Head of caudate nucleus (tissue), 42 donors: ENCODE results near the gene FAM168A.
A peak's percentile ranks its signal among the peaks of the same experiment; 100 is the strongest.

Source experiments
- DNase-seq, 42 donors: peaks; one replicate each; pipeline versions ENCODE4 v3.0.0 to v3.0.0-alpha.2; 2020 to 2021; ENCODE audit warnings: mixed read lengths in 7 of 42
- intact Hi-C: fragments of 100-400 bp; cut with DNase I; formaldehyde crosslinking; loops from one replicate; pipeline ENCODE4 v1.15.0; 2022

The FAM168A gene

DNA sequence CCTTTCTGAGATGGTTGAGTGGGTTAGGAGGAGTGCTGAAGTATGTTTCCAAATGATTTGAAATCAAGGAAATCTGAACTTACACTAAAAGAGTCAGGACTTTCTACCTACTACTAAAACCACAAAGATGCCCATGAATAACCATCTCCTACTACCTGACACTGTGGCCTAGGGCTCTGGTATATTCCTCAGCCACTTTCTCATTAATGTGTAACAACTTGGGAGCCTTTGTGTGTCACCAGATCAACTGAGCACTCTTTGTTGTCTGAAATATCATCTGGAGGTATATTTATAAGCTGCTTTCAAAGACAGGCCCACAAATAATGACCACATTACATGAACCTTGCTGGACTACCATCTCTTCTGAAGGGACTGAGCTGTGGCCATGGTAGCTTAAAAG, 177.8 kb downstream of the FAM168A start:
- DNase-seq: no peak
- intact Hi-C loops: no loop called here

DNA sequence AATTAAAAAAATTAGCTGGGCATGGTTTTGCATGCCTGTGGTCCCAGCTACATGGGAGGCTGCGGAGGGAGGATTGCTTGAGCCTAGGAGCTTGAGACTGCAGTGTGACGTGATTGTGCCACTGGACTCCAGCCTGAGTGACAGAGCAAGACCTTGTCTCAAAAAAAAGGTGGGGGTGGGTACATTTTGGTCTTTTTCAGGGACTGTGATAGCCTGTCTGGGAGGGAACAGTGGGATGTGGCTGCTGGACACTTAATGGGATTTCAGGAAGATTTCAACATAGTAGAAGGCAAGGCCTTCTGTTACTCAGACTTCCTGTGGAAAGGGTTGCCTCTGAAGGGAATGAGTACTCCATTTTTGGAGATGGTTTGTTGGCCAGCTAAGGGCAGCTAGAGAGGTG, 181.1 kb downstream of the FAM168A start:
- intact Hi-C loops: no loop called here
- DNase-seq: no peak

DNA sequence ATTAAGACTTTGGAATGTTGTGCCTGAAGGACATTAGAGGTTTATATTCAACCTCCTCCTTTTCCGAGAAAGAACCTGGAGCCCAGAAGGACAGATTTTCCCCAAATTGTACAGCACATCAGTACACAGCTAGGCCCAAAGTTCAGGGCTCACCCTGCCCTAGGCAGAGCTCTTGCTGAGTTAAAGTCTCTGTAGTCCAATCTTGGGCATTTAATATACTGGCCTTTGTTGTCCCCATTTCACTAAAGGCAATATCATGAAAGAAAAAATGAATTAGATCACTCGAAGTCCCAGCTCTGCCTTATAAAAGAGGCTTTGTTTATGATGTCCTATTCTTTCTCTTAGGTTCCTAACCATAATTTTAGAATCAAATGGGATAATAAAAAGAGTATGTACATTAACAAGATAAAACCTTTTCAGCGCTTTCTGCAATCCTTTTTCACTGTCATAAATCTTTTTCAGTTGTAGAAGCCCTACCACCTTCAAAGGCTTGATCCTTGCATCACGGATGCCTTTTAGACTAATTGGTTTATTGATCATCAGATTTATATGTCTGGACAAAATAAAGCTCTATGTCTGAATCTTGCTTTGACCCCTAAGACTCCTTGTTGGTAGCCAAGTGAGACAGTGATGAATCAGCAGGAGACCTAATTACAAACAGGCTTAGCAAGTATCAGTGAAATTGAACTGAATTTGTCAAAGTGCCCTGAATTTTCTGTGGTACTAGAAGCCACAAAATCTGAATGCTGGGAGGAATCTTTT, 181.9 kb downstream of the FAM168A start:
- intact Hi-C loops: no loop called here

DNA sequence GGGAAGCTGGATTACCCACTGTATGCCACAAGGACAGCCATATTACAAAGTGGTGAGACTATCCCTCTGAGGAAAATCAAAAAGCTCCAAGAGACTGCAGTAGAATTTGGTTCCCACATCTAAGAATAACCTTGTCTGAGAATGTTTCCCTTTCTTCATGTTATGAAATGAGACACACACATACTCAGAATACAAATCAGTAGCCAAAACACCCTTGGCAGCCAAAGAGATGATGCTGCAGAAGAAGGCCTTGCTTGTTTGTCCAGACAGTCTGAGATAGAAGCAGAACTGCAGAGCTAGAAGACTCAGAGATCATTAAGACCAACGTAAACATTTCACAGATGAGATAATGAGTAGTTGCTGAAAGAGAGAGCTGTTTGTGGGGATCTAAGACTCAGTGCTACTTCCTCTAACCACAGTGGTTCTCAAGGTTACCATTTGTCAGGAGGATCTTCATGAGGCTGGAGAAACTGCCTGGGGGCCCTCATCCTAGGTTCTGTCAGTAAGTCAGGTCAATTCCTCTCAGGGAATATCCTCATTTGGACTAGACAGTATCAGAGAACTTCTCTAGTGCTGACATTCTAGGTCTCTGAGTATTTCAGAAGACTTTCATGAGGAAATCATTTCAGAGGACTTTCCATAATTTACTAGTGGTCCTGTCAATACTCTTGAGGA, 182.8 kb downstream of the FAM168A start:
- intact Hi-C loops: no loop called here
- peak in 9 of 42 donors; percentile 17 to 66 (median 40) for DNase-seq

More for the DNA sequence above, 181.9 kb downstream of the FAM168A start:
- DNase-seq: no peak

DNA sequence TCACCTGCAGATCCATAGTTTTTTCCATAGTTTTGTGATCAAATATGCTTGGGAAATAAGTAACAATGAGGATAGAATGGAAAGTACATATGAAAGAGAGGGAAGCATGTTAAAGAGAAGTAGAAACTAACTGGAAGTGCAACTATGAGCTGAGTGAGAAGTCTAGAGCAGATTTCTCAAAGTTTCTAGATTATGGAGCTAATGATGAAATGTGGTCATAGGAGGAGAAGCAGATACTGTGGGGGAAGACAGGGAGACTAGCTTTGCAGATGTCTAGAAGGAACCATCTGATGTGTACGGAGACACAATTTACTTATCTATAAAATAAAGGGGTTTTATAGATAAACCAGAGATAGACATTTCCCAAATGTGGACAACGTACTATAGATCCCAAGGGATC, 184.7 kb downstream of the FAM168A start:
- intact Hi-C loops: no loop called here

DNA sequence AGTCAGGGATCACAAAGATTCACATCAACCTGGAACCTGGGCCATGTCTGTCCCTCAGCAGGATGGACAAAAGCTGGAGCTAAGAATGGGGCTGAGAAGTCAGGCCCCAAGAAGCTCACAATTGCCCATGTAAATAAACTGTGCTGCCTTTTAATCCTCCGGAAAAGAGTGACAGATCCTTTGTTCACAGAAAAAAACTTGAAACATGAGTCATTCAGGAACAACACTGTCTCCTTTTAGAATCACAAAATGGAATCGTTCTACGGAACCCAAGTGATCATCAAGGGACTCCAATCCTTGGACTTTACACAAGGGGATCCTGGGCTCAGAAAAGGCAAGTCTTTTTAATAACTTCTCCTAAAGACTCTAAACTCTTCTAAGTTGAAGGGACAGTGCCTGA, 185.6 kb downstream of the FAM168A start:
- DNase-seq: no peak
- intact Hi-C loops: no loop called here

More for the DNA sequence above, 184.7 kb downstream of the FAM168A start:
- no peak for DNase-seq

DNA sequence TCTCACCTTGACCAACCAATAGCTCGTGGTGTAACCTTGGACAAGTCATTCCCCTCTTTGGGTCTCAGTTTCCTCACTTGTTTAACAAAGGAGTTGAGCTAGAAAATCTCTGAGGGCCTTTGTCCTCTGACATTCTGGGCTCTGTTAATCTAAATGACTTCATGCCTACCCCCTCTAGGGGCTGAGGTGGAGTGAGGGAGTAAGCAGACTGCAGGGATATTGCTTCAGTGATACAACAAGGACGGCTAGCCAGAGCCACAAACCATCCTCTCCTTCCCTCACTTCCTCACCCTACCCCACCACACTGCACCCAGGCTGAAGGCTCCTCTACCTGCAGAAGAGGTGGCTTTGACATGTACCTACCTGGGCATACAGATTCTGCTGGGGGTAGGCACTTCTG, 186.9 kb downstream of the FAM168A start:
- intact Hi-C loops: no loop called here
- DNase-seq: no peak

DNA sequence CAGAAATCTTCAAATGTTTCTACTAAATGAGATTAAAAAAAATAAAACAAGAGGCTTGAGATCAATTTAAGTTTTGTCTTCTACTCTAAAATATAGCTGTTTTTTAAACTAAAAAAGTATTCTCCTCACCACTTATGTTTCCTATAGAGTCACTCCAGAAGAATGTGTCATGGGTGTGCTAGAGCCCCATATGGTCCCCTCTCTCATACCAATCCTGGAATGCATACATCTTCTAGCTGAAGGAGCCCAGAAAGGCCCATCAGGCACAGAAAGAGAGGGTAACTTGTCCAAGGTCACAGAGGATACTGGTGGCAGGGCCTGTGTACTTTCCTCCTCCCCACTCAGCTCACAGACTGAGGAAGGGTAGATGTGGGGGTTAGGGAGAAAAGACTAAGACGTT, 187.3 kb downstream of the FAM168A start:
- no peak for DNase-seq
- intact Hi-C loops: no loop called here

DNA sequence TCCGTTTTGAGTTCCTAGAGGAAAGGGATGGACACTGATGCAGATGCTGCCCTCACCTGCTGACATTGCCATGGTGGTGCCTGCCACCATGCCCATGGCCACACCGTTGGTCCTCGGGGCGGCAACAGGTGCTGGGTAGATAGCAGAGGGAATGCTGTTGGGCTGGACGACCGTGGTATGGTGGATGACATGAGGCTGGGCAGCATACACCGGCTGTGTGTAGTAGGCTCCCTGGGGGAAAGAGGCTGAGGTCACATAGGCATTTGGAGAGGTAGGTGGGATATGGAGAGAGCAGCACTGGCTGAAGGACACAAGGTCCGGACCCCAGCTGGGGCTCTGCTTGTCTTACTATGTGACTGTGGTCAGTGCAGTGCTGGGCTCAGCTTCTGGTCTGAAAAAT, 188.5 kb downstream of the FAM168A start:
- DNase-seq: peak in 2 of 42 donors; percentile 12 to 32
- intact Hi-C loops: loop anchor here (10.0 kb wide), 1 partner anchor 185 kb away; the partner anchor contains the start of gene FAM168A

DNA sequence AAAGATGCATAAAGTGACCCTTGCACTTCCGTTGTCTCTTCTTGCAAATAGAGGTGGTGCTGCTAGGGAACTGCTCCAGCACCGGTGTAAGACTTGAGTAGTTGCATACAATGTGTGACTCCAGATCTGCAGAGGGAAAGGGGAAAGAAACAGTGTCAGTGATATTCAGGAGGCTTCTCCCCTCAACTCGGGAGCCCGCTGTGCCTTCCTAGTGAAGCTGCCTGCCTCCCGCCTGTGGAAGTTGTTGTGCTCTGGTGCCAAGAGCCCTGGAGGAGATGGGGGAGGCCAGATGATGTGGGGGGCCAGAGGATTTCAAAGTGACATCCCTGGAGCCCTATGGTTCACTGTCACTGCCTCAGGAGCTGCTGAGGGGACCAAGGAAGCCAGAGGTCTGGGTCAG, 191.3 kb downstream of the FAM168A start:
- intact Hi-C loops: loop anchor here (10.0 kb wide), 1 partner anchor 188 kb away; the partner anchor contains the start of gene FAM168A
- peak in 2 of 42 donors; percentile 14 to 25 for DNase-seq

DNA sequence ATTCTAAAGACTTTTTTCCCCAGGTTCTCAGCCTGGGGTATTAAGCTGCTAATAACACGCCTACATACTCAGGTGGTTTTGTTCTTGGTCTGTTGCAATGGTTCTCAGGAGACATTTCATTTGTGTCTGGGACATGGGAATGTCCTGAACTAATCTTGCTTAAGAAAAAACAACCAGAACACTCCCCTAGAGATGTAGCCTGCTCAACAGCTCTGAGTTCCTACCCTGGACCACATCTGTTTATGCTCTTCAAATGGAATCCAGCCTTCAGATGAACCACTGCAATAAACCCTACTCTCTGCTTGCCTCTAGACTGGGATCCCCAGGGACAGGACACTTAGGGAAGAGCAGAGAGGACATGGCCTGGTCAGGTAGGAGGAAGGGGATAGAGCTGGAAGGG, 191.8 kb downstream of the FAM168A start:
- no peak for DNase-seq
- intact Hi-C loops: loop anchor here (10.0 kb wide), 1 partner anchor 189 kb away; the partner anchor contains the start of gene FAM168A

DNA sequence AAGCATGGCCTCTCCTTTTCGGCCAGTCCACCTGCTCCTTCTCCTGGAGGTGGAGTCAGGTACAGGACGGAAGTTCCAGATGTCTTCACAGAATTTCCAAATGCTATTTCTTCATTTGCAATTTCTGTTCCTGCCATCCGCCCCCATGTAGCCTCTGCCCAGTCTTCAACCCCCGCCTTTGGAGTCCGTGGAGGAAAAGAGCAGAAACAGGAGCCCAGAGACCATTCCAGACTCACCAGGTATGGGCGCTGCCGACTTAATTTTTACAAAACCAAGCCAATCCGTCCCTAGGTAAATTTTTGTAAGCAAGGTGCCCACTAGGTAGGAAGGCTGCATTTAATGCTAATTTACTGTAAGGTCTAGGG, 192.8 kb downstream of the FAM168A start:
- intact Hi-C loops: loop anchor here (10.0 kb wide), 1 partner anchor 190 kb away; the partner anchor contains the start of gene FAM168A
- peak in 3 of 42 donors; percentile 2 to 27 (median 12) for DNase-seq

DNA sequence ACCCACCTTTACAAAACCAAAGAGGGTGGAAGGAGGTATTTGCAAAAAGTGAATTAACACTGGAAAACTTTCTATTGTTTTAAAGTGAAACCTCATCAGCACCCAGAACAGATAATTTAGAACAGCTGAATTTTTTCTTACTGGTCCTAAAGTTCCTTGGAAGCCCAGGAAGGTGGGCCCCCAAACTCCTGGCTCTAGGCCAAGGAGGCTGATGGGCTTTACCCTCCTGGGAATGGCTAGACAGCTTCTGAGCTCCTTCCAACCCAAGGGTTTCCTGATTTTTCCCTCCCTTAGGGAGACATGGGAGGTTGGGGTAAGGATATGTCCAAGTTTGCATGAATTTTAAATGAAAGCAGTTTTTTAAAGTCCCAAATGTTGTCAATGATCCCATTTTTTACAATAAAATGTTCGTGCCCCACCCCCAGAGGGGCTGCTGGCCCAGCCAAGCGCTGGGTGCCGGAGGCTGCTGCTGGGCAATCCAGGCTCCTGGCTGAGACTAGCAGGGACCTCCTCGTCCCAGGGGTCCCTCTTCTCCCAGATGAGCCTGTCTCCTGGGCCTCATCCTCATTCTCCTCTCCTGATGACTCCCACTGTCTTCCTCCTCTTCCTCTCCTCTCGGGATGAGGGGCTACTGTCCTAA, 193.3 kb downstream of the FAM168A start:
- DNase-seq: peak in 3 of 42 donors; percentile 1 to 29 (median 14)
- intact Hi-C loops: loop anchor here (10.0 kb wide), 1 partner anchor 190 kb away; the partner anchor contains the start of gene FAM168A

DNA sequence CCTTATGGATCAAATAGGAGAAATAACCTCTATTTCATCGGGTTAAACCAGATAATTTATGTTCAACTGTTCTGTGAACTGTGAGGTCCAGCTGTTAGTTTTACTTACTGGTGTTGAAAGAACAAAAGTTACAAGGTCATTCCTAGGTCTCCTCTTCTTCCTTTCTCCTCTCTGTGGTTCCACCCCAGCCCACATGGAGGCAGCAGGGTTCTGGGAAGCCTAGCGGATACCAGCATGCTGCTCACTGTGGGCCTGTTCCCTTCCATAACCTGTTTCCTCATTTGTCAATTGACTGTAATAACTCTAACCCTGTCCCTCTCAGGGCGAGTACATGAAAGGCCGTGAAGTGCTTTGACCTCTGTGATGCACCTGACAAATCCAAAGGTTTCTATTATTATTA, 193.9 kb downstream of the FAM168A start:
- DNase-seq: peak; percentile 57 to 89 (median 76)
- intact Hi-C loops: loop anchor here (10.0 kb wide), 1 partner anchor 191 kb away; the partner anchor contains the start of gene FAM168A

DNA sequence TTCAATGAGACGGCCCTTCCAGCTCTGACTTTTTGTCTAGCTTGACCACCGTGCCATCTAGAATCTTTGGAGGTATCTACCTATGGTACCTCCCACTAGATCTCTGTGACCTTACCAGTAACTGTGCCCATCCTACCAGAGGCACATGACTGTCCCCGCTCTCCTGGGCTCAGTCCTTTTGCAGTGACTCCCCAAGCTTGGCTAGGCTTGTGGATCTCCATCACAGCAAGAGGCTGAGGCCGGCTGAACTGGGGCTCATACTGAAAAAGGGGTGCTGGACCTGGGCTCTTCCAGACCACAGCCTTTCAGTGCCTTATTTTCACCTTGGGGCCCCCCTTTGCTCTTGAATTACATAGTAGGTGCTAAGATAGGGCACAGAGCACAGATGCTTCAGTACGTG, 194.4 kb downstream of the FAM168A start:
- DNase-seq: peak in 1 of 42 donors; percentile 14
- intact Hi-C loops: loop anchor here (10.0 kb wide), 1 partner anchor 191 kb away; the partner anchor contains the start of gene FAM168A

DNA sequence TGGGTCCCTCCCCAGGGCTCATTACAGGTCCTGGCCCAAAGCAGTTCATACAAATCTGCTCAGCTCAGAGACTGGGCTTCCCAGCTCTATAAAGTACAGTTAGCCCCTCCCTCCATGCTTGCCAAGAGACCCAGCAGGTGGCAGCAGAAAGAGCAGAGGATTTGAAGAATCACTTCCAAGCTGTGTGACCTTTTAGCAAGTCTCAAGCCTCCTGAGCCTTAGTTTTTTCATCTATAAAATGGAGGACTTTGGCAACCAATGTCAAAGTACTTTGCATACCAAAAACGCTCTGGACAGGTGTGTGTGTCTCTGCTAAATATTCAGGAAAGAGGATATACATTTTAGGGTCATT, 195.1 kb downstream of the FAM168A start:
- intact Hi-C loops: loop anchor here (10.0 kb wide), 1 partner anchor 192 kb away; the partner anchor contains the start of gene FAM168A
- DNase-seq: peak in 3 of 42 donors; percentile 16 to 40 (median 33)

DNA sequence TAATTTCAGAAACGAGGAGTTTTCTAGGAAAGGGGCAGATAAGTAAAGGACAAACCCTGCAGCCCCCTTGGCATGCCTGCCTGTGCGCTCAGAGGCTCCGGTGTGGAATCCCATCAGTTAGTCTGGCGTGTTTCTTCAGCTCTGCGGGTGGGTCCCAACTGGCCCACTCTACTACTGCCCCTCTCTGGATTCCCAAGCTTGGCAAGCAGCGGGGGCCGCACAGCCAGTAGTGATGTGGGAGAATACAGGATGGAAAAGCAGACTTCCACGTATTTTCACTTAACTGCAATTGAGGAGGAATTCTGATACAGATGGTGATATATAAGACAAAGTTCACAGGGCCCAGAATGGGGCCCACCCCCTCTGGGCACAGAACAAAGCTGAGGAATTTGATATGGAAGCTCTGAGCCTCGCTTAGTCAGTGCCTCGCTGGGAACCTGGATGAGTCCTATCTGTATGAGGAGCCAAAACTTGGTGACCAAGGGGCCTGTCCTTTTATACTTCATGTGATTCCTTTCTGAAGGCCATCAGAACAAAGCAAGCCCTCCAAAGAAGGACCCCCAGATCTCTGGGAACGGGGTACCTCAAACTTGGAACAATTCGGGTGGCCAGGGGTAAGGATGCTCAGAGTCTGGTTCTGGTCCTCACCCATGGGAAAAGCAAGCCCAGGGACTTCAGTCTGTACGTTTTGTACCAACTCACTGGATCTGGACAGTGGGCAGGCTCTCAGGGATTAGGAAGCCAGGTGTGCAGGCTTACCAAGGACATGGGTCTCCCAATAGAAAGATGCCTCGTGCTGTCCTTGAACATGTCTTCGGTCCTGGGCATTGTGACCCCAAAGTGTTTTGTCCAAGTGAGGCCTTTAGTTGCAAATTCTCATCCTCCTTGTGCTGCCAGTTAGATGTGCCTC, 195.7 kb downstream of the FAM168A start:
- peak in 5 of 42 donors; percentile 3 to 27 (median 14) for DNase-seq
- intact Hi-C loops: loop anchor here (10.0 kb wide), 1 partner anchor 193 kb away; the partner anchor contains the start of gene FAM168A

DNA sequence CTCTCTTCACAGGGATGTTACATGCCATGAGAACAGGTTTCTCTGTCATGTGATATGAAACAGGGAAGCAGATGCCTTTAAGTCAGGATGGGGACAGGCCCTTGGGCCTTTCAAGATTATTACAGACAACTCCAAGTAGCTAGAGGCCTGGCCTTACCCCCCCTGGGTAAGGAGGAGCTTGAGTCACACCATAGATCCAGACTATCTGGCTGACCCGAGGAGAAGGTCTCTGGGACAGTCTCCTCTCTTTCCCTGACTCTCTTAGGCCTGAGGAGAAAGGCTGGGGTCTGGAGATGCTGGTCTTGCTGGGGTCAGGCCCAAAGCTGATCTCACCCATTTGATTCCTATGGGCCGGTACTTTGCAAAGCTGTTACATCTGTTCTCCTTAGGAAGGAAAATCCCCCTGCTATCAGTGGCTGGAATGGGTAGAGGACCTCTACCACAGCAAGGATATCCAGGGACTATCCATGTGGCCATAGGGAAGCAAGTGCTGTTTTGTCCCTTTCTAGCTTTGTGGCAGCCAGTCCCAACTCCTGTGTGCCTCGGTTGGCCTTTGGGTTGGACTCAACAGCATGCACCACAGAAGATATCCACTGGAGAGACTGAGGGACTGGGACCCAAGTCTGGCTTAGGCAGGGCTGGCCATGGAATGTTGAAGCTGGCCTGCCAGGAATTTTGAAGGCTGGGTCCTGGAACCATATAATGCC, 196.5 kb downstream of the FAM168A start:
- intact Hi-C loops: loop anchor here (10.0 kb wide), 1 partner anchor 193 kb away; the partner anchor contains the start of gene FAM168A
- DNase-seq: peak in 6 of 42 donors; percentile 3 to 22 (median 12)
